Neural progenitor cell (in vitro differentiated cells): ENCODE data around the gene UBL5.

Source experiments
- CTCF ChIP-seq: fragments of 200-600 bp; sonication (generic); IDR thresholded peaks from 2 replicates; pipeline ENCODE4 v1.5.1; 2017; ENCODE audit warnings: antibody characterized with exemption, mild to moderate bottlenecking
- EZH2 ChIP-seq: fragments of 200-600 bp; sonication (generic); IDR thresholded peaks from 2 replicates; pipeline ENCODE4 v1.6.1; 2017; ENCODE audit warnings: antibody characterized with exemption, mild to moderate bottlenecking, moderate library complexity

- no peak for TF ChIP-seq CTCF
- TF ChIP-seq EZH2 = no peak
Measured at GRCh38 chr19:9838324-9838723, 10.6 kb downstream of the UBL5 start.
